GM19467 (cell line): ENCODE results near the gene SOWAHA.

Experiments
- ATAC-seq: cut with Tn5 transposase; IDR thresholded peaks from one replicate; pipeline ENCODE4 v1.9.1; 2021; ENCODE audit warnings: mild to moderate bottlenecking, moderate library complexity; ENCODE audit not compliant: unreplicated experiment

The SOWAHA gene

GRCh38 chr5:132812781-132813598, at the start of gene SOWAHA:
Gene SOWAHA, plus strand, starts transcription at chr5:132813302. Its CDS starts 320 bp downstream, at chr5:132813622.
- no peak for ATAC-seq

- ATAC-seq, result no peak
These were observed 49.1 kb upstream of the SOWAHA start for GRCh38 chr5:132764051-132764450.

GRCh38 chr5:132764671-132765238, 48.3 kb upstream of the SOWAHA start:
- ATAC-seq, result no peak

- ATAC-seq, result no peak
These were observed 47.6 kb upstream of the SOWAHA start for GRCh38 chr5:132765311-132766019.

GRCh38 chr5:132766020-132766805, 46.9 kb upstream of the SOWAHA start:
- ATAC-seq, result no peak

- no peak for ATAC-seq
These were observed 46.4 kb upstream of the SOWAHA start for GRCh38 chr5:132766806-132767055.

GRCh38 chr5:132767150-132767549, 46.0 kb upstream of the SOWAHA start:
- ATAC-seq, result no peak

- no peak for ATAC-seq
These were observed 44.6 kb upstream of the SOWAHA start for GRCh38 chr5:132768485-132768868.

GRCh38 chr5:132770476-132771159, 42.5 kb upstream of the SOWAHA start:
- ATAC-seq, result no peak

GRCh38 chr5:132771503-132771998, 41.6 kb upstream of the SOWAHA start:
- no peak for ATAC-seq

- ATAC-seq, result no peak
These were observed 40.6 kb upstream of the SOWAHA start for GRCh38 chr5:132772291-132773070.

- ATAC-seq, result no peak
These were observed 40.0 kb upstream of the SOWAHA start for GRCh38 chr5:132773114-132773513.

- no peak for ATAC-seq
These were observed 39.3 kb upstream of the SOWAHA start for GRCh38 chr5:132773601-132774355.

GRCh38 chr5:132774406-132774805, 38.7 kb upstream of the SOWAHA start:
- ATAC-seq, result no peak

GRCh38 chr5:132774896-132775295, 38.2 kb upstream of the SOWAHA start:
- ATAC-seq, result no peak

GRCh38 chr5:132775476-132775961, 37.6 kb upstream of the SOWAHA start:
- ATAC-seq, result no peak

GRCh38 chr5:132776131-132776937, 36.8 kb upstream of the SOWAHA start:
- ATAC-seq, result peak; percentile 9

- ATAC-seq, result peak; percentile 27
These were observed 36.2 kb upstream of the SOWAHA start for GRCh38 chr5:132776938-132777208.
